ENCODE measurements around the gene CD9.
"Not testable (repeated sequence)": the region's sequence is repeated elsewhere in the genome, so short reads cannot be mapped to it uniquely, and the experiment has no call there.

CD9 gene

GRCh38 chr12:6180268-6181051, 19.7 kb upstream of the CD9 start:
- DNase-seq (ENCODE audit: low read depth in 2 of 3, low spot score in 1 of 3), result no peak

- DNase-seq (ENCODE audit: low read depth in 2 of 3, low spot score in 1 of 3), result no peak
Measured at GRCh38 chr12:6181166-6181565, 19.0 kb upstream of the CD9 start.

GRCh38 chr12:6181583-6182278, 18.5 kb upstream of the CD9 start:
- DNase-seq (ENCODE audit: low read depth in 2 of 3, low spot score in 1 of 3), result no peak

- DNase-seq (ENCODE audit: low read depth in 2 of 3, low spot score in 1 of 3), result no peak
Measured at GRCh38 chr12:6182279-6182898, 17.8 kb upstream of the CD9 start.

GRCh38 chr12:6183689-6184428, 16.3 kb upstream of the CD9 start:
- DNase-seq (ENCODE audit: low read depth in 2 of 3, low spot score in 1 of 3), result no peak

GRCh38 chr12:6185961-6186827, 14.0 kb upstream of the CD9 start:
- no peak for DNase-seq (ENCODE audit: low read depth in 2 of 3, low spot score in 1 of 3)

- DNase-seq (ENCODE audit: low read depth in 2 of 3, low spot score in 1 of 3), result no peak
Measured at GRCh38 chr12:6187948-6188793, 12.0 kb upstream of the CD9 start.

GRCh38 chr12:6189028-6189427, 11.2 kb upstream of the CD9 start:
- no peak for DNase-seq (ENCODE audit: low read depth in 2 of 3, low spot score in 1 of 3)

- not testable (repeated sequence) for DNase-seq (ENCODE audit: low read depth in 2 of 3, low spot score in 1 of 3)
Measured at GRCh38 chr12:6189952-6190598, 10.1 kb upstream of the CD9 start.

GRCh38 chr12:6190767-6191530, 9.3 kb upstream of the CD9 start:
- DNase-seq (ENCODE audit: low read depth in 2 of 3, low spot score in 1 of 3), result not testable (repeated sequence)

- no peak for DNase-seq (ENCODE audit: low read depth in 2 of 3, low spot score in 1 of 3)
Measured at GRCh38 chr12:6192604-6193380, 7.4 kb upstream of the CD9 start.

- DNase-seq (ENCODE audit: low read depth in 2 of 3, low spot score in 1 of 3), result no peak
Measured at GRCh38 chr12:6193853-6194815, 6.1 kb upstream of the CD9 start.

GRCh38 chr12:6195665-6196535, 4.3 kb upstream of the CD9 start:
- peak; percentile 59 to 87 (median 70) for DNase-seq (ENCODE audit: low read depth in 2 of 3, low spot score in 1 of 3)

- no peak for DNase-seq (ENCODE audit: low read depth in 2 of 3, low spot score in 1 of 3)
Measured at GRCh38 chr12:6198051-6198450, 2.1 kb upstream of the CD9 start.

GRCh38 chr12:6198556-6198955, 1.6 kb upstream of the CD9 start:
- no peak for DNase-seq (ENCODE audit: low read depth in 2 of 3, low spot score in 1 of 3)
